HG02943 (cell line): Measurements from ENCODE around the gene MIDN.

Experiments
- ATAC-seq: cut with Tn5 transposase; IDR thresholded peaks from one replicate; pipeline ENCODE4 v1.9.1; 2021; ENCODE audit warnings: mild to moderate bottlenecking, low read depth, moderate library complexity; ENCODE audit not compliant: unreplicated experiment

MIDN gene

DNA sequence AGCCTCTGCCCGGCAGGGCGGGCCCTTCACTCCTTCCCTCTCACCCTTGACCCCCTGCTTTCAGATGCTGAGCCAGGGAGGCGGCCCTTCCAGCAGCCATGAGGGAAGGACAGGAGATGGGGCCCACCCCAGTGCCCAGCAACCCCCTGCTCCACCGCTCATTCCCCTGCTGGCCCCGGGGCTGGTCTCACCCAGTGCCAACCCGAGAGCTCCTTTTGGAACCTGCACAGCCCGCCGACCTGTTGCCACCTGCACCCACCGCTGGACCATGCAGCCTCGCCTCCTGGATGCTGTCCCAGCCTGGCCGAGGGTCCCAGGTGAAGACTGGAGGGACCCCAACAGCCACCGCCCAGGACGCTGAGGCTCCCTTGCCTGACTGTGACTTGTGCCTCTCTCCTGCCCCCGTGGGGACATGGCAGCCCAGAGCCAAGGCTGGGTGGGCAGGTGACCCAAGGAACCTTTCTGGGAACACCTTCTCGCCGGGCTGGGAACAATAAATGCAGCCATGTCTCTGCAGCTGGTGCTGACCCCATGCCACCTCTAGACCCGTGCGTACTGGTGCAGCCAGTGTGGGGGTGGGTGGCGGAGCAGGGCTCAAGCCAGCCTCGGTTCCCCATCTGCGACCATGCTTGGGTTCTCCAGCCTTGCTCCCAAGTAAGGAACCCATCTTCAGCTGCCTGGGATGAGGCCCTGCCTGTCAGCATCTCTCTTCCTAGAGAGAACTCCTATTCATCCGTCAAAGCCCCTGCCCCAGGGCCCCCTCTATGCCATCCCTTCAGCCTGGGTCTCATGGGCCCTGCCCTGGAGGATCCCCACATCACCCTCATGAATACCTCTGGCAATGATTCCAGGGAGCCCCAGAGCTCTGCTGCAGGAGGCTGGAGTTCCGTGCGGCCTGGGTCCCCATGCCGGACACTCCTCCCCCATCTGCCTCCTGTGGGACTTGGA lies 30.6 kb downstream of the MIDN start:
- no peak for ATAC-seq

DNA sequence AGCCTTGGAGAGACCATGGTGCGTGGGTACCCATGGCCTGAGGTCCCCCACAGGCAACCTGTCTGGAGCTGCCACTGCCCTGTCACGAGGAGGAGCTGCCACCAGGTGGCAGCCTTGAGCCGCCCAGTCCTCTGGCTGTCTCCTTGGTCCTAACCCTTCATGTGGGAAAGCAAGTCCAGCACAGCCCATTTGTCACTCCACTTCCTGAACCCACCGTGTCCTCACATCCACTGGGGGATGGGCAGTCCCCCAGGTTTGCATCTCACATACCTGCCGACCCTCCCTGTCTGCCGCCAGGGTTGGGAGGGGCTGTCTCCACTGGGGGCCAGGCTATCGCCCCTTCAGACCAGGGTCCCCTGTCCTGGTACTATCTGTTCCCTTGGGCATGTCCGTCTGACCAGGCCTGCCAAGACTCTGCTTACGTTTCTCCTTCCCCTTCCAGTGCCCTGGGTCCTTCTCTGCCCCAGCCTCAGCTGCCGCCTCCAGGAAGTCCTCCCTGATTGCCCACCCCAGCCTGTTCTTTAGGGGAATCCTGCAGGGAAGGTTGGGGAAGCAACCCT lies 31.5 kb downstream of the MIDN start:
- ATAC-seq: no peak

DNA sequence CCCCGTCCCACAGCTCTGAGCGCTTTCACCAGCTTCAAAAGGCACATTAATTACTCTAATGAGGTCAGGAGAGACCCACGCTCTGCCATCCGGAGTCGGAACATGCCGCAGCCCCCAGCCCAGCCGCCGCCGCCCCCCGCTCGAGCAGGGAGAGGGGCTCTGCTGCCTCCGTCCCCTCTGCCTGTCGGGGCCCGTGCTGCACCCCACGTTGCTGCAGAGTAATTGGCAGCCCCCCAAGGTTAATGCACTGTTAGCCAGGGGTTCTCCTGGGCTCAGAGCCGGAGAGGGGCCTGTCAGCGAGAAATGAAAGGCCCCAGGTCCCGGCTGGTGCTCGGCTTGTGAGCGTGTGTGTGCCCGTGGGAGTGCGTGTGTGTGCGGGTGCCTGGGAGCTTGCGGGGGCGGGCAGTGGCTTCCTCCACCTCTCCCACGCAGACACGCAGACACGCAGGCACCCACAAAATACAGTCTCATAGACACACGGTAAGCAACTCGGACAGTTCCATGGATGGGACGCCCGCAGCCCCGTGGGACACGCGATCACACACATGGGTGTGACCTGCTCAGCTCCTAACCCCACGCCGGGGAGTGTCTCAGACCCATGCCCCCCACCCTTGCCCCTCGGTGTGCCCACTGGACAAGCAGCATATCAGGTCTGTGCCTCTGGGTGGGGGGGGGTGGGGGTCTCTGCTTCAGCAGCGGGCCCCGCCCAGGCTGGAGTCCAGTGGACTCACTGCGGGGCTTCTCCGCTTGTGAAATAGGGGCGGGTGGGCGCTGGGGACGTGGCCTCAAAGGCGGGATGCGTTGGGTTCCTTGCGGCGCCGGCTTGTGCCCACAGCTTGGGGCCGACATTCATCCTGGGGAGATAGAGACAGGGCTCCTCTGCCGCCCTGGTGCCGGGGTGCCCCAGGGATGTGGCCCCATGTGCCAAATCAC lies 32.5 kb downstream of the MIDN start:
- ATAC-seq: no peak

DNA sequence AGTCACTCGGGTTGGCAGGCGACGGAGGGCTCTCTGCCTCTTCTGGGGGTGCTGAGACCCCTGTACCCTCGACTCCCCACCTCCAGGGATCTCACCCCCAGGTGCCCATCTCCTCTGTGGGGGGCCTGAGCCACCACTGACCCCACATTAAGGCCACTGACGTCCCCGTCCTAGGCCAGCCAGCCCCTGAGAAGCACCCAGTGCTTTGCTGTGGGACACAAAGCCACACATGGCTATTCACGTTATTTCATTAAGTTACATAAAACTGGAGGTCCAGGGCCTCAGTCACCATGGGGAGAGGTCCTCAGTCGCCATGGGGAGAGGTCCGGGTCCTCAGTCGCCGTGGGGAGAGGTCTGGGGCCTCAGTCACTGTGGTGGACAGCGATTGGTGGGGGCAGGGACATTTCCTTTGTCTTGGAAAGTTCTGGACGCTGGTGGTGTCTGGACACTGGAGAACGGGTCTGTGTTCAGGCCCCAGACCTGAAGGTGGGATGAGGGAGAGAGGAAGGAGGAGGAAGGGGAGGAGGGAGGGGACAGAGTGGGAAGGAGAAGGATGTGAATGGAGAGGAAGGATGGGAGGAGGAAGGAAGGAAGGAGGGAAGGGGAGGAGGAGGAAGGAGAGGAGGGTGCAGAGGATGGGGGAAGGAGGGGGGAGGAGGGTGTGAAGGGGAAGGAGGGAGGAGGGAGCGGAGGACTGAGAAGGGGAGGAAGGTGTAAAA lies 33.3 kb downstream of the MIDN start:
- ATAC-seq: no peak

DNA sequence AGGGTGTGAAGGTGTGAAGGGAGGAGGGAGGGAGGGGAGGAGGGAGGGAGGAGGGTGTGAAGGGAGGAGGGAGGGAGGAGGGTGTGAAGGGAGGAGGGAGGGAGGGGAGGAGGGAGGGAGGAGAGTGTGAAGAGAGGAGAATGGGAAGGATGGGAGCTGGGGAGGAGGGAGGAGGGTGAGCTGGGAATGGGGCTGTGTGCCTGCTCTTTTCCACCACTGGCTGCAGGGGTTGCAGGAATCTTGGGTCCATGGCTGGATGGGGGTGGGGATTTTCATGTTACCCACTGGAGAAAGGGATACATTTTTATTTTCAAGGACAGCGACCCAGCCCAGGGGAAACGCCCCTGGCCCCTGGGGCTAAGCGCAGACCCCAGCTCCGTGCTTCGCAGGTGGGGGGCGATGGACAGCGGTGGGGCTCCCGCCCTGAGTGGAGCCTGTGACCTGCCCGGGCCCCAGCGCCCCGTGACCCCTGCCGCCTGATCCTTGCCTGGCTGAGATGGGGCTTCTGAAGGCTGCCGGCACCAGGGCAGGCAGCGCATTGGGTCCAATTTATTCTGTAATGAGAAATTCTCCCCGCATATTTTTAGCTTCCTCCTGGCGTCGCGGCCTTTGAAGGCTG lies 34.3 kb downstream of the MIDN start:
- no peak for ATAC-seq

DNA sequence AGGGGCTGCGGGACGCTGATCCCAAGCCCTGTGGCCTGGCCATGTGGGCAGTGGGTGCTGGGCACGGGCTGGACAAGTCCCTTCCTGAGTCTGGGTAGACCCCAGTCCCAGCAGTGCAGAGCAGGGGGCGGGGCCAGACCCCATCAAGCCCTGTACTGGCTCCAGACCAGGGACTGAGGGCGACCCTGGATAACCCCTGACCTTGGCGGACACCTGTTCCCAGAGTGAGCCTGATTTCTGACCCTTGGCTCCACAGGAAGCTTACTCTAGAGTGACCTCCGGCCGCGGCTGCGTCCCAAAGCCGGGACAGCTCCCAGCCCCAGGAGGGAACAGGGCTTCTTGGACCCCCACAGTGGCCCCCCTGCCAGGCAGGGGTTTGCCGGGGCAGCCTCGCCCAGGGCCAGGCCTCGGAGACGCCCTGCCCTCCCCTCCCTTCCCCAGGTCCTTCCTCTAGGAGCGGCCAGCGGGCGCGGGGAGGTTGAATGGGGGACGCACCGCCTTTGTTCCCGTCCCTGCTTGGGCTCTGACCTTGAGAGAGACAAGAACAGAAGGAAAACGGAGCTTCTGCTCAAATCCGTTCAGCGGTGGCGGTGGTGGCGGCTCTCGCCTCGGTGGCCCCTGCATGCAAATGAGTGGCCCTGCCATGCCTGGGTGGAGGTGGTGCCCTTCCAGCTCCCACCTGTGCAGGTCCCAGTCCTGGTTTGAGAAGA lies 35.0 kb downstream of the MIDN start:
- no peak for ATAC-seq

DNA sequence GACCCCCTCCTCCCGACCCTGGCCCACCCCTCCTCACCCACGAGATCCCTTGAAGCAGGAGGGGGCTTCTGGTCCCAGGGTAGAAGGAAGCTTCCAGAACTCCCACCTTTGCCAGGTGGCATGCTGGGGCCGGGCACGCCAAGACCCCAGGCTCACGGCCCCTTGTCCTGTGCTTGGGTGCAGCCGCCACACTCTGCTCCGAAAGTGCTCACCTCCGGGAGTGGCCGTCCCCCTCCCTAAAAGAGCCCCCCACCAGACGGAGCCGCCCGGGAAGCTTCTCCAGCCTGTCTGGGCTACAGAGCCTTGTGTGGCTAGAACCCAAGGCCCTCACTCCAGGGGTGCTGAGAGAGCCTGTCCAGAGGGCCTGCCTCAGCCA lies 35.5 kb downstream of the MIDN start:
- no peak for ATAC-seq

DNA sequence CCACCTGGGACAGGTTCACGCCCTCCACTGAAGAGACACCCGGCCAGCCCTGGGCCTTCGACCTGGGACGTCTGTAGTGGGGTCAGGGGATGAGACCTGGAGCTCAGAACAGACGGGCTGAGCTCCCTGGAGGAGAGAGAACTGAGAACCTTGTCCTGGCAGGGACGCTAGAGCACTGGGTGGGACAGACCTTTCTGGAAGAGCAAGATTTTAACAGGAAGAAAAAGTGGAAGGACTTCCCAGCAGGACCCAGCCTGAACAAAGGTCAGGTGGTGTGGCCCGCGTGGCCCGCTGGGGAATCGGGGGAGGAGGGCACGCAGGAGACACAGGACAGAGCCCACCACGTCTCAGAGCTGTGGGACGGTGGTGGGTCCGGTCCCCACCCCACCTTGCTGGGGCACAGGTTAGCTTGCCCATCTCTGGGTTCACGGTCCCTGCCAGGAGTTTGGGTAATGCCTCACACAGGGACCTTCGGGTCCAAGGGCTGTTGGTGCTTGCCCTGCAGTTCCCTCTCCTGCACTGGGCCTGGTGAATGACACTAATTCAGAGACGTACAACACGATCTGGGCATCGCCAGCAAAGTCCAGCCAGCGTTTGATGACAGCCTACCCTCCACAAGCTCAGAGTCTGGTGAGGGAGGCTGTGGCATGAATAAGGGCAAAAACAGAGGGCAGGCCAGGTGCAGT lies 36.1 kb downstream of the MIDN start:
- no peak for ATAC-seq

DNA sequence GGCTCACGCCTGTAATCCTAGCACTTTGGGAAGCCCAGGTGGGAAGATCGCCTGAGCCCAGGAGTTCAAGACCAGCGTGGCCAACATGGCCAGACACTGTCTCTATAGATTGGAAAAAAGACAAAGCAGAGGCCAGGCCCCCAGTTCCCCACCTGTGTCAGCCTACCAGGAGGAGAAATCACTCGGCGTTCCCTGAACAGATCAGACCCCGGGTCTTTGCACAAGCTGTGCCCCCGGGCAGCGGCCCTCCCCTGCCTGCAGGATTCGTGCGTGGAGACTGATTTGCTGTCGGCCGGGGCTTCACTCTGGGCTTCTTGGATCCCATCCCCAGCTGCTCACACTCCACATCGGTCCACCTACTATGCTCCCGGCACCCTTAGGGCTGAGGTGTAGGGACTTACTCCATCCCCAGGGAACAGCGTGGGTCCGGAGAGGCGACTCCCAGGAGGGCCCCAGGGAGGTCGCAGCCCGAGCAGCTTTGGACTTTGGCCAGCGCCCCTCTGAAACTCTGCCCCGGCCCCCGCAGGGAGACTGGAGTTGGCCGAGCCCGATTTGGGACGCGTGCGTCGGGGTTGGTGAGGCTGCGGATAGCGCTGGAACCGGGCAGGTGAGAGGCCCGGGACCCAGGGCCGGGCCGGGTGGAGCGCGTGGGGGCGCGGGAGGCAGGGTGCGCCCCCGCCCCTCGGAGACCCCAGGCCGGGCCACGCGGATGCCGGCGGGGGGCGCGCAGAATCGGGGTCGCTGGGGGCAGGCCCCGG lies 36.8 kb downstream of the MIDN start:
- no peak for ATAC-seq

DNA sequence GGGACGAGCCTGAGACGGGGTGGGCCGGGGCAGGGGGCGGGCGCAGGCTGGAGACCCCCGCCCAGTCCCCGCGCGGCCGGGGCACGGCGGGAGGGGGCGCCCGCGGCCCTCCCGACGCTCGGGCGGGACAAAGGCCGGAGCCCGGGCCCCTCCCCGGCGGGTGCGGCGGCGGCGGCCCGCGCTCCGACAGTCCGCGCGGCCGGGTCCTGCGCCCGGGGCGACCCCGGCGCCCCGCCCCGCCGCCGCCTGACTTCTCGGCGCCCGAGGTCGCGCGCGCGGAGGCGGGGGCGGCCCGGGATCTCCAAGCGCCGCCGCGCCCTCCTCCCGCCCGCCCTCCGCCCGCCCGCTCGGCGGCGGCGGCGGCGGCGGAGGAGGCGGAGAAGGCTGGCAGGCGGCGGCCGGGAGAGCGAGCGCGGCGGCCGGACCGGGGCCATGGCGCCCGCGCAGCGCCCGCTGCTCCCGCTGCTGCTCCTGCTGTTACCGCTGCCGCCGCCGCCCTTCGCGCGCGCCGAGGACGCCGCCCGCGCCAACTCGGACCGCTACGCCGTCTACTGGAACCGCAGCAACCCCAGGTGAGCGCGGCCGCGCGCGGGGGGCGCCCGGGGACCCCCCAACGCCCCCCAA lies 37.5 kb downstream of the MIDN start, which contains the start of gene EFNA2:
Gene EFNA2 (plus strand): TSS at position 137 of the 624 bp plus-strand sequence. CDS start 296 bp downstream, at position 433.
- ATAC-seq: no peak

DNA sequence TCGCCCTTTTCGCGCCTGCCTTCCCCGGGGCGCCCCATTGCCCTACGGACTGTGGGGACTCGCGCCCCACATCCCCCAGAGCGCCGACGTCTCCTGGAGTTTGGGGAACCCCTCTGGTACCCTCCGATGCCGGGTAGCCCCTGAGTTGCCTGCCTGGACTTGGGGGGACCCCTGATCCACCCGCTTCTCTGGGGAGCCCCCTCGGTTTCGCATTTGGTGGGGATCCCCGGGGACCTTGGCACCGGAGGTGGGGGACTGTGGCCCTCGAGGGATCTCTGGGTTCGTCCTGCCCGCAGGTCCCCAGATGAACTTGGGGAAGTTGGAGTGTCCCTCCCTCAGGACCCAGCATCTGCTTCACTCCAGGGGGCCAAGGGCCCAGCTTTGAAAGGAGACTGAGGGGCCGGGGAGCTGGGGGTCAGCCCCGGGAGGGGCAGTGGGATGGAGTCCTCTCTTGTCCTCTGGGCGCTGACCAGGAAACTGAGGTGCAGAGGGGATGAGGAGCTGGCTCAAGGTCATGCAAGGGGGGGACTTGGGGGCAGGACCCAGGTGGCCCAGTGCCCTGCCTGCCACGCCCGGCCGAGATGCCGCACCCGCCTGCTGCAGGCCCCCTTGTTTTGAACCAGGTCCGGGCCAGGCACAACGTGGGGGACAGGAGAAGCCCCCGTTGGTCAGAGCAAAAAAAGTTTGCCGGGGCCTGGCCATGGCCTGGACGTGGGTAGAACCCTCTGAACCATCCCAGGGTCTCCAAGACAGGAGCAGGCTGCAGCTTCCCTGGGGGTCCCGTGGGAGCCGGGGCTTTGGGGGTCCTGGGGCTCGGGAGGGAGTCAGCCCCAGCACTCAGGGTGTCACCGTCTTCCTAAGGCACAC lies 38.3 kb downstream of the MIDN start:
- ATAC-seq: no peak

DNA sequence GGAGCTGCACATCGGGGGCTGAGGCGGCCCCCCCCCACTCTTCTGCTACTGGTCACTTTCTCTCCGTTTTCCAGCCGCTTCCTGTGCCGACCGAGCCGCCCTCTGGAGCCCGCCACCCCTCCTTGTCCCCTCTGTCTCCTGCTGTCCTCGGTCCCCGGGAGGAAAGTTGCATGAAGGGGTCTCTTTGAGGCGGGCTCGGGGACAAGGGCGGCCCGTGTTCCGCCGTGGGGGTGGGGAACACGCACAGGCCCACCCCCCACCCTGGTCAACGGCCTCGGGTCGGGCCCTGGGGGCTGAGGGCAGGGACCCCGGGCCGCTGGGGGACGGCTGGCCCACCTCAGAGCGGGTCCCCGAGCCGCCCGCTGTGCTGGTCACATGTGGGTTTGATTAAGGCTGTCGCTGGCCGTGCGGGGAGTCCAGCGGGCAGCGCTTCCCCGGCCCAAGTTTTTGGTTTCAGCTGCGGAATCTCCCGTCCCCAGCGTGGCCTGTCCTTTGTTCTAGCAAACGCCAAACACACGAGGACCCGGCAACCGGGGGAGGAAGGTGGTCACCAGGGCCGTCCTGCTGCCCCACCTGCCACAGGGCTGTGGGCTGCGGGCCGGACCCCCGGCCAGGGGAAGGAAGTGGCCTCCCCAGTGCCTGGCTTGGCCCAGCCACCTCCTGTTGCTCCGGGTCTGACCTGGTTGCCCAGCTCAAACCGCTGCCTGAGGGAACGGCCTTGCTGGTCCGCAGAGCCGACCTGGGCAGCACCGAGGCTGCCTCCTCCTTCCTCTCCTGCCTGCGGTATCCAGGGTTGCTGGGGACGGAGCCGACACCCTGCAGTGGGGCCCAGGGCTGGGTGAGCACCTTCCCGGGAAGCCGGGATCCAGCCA lies 39.2 kb downstream of the MIDN start:
- no peak for ATAC-seq

DNA sequence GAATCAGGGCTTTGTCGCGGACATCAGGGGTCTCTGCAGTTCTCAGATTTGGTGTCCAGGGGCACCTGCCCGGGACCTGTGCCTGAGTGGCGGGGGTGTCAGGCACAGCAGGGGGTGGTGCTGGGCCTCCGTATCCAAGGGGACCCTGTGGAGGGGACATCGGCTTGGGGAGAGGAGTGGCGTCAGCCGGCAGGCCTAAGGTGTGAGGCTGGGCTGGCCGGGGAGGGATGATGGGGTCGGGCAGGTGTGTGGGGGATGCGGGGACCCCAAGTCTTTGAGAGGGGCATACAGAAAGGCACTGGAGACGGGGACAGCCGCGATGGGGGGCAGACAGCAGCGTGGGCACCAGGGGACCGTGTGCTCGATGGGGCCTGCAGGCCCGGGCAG lies 39.8 kb downstream of the MIDN start:
- no peak for ATAC-seq

DNA sequence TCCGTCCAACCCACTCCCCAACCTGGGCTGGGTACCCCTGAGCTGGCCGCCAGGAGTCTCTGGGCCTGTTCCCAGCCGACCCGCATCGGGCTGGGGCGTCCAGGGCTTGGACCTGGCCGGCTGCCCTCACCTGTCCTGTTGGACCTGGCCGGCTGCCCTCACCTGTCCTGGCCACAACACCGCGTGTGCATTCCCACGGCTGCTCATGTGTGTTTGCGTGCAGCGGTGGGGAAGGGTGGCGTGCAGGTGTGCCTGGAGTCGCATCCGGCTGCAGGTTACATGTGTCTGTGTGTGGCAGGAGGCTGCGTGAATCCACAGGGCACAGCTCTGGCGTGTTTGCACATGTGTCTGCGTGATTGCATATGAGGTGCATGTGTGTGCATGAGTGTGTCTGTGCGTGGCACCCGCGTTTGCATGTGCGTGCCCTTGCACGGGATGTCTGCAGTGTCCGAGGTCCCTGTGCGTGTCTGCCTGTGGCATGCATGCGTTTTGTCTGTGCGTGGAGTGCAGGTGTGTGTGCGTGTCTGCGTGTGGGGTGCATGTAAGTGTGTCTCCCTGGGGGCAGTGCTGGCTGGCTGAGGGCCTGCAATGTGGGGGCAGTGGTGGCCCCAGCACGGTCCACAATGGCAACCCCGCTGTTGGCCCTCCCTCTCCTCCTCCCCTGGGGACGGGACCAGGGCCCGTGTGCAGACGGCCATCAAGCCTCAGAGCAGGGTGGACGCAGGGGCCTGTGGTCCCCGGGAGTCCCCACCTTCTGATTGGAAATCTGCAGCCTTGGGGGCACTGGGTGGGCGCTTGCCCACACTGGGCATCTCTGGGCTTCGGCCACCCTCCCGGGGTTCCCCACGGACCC lies 40.7 kb downstream of the MIDN start:
- no peak for ATAC-seq

DNA sequence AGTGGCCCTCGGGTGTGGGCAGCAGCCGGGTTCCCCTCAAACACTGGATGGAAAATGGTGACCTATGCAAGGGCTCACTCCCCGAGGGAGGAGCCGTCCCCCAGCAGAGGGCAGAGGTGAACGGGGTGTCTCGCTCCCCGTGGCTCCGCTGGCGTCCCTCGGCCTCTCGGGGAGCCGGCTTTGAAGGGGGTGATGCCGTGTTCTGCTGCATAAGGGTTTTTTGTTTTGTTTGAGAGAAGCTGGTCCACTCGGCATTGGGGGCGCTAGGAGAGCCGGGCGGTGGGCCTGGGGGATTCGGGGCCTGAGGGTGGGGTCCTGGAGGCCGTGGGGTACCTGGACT lies 41.3 kb downstream of the MIDN start:
- no peak for ATAC-seq
